Panc1 (cell line): ENCODE data around the gene STX19. TPM values are rescaled to one million over a fixed set of nuclear protein-coding genes. Genes with fewer than 3 reads are reported as not detected.

ENCODE experiments used
- ATAC-seq: fragments of 200-7000 bp; cut with Tn5 transposase; 2 replicates; pipeline ENCODE4 v1.9.1; 2020; ENCODE audit warnings: mild to moderate bottlenecking, moderate library complexity
- BruUV-seq: library from RNA; stranded (reverse); fragments of 400-500 nt; replicated peaks from 2 replicates; lab custom pipeline; 2021; lab: Mats Ljungman, UMichigan
- CTCF ChIA-PET: fragments of 300-600 bp; sonication (Branson Sonifier 250); formaldehyde crosslinking; loops from one replicate; lab custom pipeline; 2022; ENCODE audit warnings: antibody characterized with exemption; lab: Charles Lee
- POLR2A ChIA-PET: fragments of 300-600 bp; sonication (Branson Sonifier 250); formaldehyde crosslinking; loops from one replicate; lab custom pipeline; 2022; ENCODE audit warnings: antibody characterized with exemption; lab: Charles Lee
- DNase-seq: peaks from one replicate; pipeline ENCODE4 v3.0.0-alpha.2; 2010; ENCODE audit warnings: low read depth, low spot score
- H3K27ac ChIP-seq: 2 replicates; pipeline ENCODE4 v1.5.1; 2011; ENCODE audit warnings: mild to moderate bottlenecking, low read length, inconsistent platforms
- H3K27me3 ChIP-seq: fragments of 200-500 bp; sonication (Bioruptor generic); 2 replicates; pipeline ENCODE4 v1.6.0; 2014; ENCODE audit warnings: low read length, inconsistent platforms; ENCODE audit not compliant: control insufficient read depth, insufficient read depth
- H3K36me3 ChIP-seq: fragments of 200-500 bp; sonication (Bioruptor generic); 2 replicates; pipeline ENCODE4 v1.5.1; 2014; ENCODE audit warnings: inconsistent platforms, mild to moderate bottlenecking, low read length, moderate library complexity; ENCODE audit not compliant: control insufficient read depth, insufficient read depth
- H3K4me1 ChIP-seq: 2 replicates; pipeline ENCODE4 v1.5.1; 2011; ENCODE audit warnings: inconsistent platforms, mild to moderate bottlenecking, low read length, moderate library complexity; ENCODE audit not compliant: control insufficient read depth, insufficient read depth
- H3K4me3 ChIP-seq, 2 experiments: 2 replicates each; pipeline ENCODE4 v1.5.1; 2011 to 2012; ENCODE audit warnings: low read depth in 2 of 2, low read length in 2 of 2, mild to moderate bottlenecking in 2 of 2, inconsistent platforms in 1 of 2, moderate library complexity in 1 of 2
- H3K9me3 ChIP-seq: fragments of 200-500 bp; sonication (Bioruptor generic); 2 replicates; pipeline ENCODE4 v1.5.1; 2014; ENCODE audit warnings: low read depth, mild to moderate bottlenecking, inconsistent platforms, low read length, moderate library complexity; ENCODE audit not compliant: control insufficient read depth, insufficient read depth
- POLR2AphosphoS5 ChIP-seq: IDR thresholded peaks from 2 replicates; pipeline ENCODE4 v1.6.1; 2012; ENCODE audit warnings: mild to moderate bottlenecking, low read depth, low read length, moderate library complexity
- TCF7L2 ChIP-seq: IDR thresholded peaks from 2 replicates; pipeline ENCODE4 v1.6.1; 2011; ENCODE audit warnings: mild to moderate bottlenecking, low read depth, low read length, inconsistent platforms
- in situ Hi-C: cut with HindIII; loops from 2 replicates; pipeline ENCODE4 v1.10.0; 2016; ENCODE audit warnings: low sequenced_read_pairs, low pct_unique_long_range_greater_than_20kb
- intact Hi-C: fragments of 100-400 bp; cut with micrococcal nuclease; formaldehyde crosslinking; loops from one replicate; pipeline ENCODE4 v1.10.0; 2022; ENCODE audit not compliant: unreplicated experiment
- total RNA-seq: library from RNA; stranded (reverse); gene quantifications from one replicate; pipeline ENCODE4 v1.2.1, GENCODE V29; 2021; ENCODE audit not compliant: unreplicated experiment
- TF ChIP-seq, protein P1 (sequence below): fragments of 450-650 bp; IDR thresholded peaks from 2 replicates; pipeline ENCODE4 v1.5.1; 2017; ENCODE audit warnings: mild to moderate bottlenecking
- TF ChIP-seq, protein P2 (sequence below), 2 experiments: IDR thresholded peaks; 2 replicates each; pipeline ENCODE4 v1.6.1; 2011 to 2012; ENCODE audit warnings: low read depth in 2 of 2, control low read depth in 1 of 2, low read length in 1 of 2, mild to moderate bottlenecking in 1 of 2, moderate library complexity in 1 of 2; ENCODE audit not compliant: insufficient read depth in 1 of 2

The STX19 gene
- total RNA-seq, 1 experiment from 2014 or later = not detected

DNA sequence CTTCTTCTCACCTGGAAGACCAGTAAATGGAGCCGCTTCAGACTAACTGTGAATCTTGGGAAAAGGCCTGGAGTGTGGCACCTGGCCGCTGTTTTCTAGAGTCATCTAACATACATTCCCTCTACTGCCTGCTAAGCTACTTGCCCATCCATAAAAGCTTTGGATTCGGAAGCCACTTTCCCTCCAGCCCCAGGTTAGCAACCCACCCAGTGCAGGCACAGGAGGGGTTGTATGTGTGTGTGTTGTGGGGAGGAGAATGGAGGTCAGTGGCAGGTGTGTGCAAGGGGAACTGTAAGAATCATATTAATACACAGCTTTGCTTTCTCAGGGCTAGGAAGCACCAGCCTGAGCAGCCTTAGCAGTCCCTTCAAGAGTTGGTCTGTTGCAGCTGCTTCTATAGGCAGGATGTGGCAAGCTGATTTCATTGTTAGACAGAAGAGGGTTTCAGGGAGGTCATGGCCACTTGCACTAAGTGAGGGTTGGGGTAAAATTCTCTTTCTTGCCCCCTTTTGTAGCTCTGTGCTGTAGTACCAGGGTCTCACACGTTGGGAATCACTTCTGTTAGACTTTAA lies 43.4 kb upstream of the STX19 start:
- no peak for ATAC-seq
- ChIA-PET CTCF (no interaction called here), POLR2A (no interaction called here)
- intact Hi-C loops (no loop called here), in situ Hi-C loops (no loop called here)
- Histone ChIP-seq H3K4me1 (no peaks in the 10 kb centered on the region), H3K27ac (no peak overlapping the region), H3K9me3 (no peaks in the 10 kb centered on the region), H3K27me3 (no peaks in the 10 kb centered on the region), H3K36me3 (no peaks in the 10 kb centered on the region), H3K4me3 (no peak overlapping the region)
- BruUV-seq = no TSS peak
- DNase-seq = no peak
- TF ChIP-seq, protein P1, sequence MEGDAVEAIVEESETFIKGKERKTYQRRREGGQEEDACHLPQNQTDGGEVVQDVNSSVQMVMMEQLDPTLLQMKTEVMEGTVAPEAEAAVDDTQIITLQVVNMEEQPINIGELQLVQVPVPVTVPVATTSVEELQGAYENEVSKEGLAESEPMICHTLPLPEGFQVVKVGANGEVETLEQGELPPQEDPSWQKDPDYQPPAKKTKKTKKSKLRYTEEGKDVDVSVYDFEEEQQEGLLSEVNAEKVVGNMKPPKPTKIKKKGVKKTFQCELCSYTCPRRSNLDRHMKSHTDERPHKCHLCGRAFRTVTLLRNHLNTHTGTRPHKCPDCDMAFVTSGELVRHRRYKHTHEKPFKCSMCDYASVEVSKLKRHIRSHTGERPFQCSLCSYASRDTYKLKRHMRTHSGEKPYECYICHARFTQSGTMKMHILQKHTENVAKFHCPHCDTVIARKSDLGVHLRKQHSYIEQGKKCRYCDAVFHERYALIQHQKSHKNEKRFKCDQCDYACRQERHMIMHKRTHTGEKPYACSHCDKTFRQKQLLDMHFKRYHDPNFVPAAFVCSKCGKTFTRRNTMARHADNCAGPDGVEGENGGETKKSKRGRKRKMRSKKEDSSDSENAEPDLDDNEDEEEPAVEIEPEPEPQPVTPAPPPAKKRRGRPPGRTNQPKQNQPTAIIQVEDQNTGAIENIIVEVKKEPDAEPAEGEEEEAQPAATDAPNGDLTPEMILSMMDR = no peak
- TF ChIP-seq, protein P2, sequence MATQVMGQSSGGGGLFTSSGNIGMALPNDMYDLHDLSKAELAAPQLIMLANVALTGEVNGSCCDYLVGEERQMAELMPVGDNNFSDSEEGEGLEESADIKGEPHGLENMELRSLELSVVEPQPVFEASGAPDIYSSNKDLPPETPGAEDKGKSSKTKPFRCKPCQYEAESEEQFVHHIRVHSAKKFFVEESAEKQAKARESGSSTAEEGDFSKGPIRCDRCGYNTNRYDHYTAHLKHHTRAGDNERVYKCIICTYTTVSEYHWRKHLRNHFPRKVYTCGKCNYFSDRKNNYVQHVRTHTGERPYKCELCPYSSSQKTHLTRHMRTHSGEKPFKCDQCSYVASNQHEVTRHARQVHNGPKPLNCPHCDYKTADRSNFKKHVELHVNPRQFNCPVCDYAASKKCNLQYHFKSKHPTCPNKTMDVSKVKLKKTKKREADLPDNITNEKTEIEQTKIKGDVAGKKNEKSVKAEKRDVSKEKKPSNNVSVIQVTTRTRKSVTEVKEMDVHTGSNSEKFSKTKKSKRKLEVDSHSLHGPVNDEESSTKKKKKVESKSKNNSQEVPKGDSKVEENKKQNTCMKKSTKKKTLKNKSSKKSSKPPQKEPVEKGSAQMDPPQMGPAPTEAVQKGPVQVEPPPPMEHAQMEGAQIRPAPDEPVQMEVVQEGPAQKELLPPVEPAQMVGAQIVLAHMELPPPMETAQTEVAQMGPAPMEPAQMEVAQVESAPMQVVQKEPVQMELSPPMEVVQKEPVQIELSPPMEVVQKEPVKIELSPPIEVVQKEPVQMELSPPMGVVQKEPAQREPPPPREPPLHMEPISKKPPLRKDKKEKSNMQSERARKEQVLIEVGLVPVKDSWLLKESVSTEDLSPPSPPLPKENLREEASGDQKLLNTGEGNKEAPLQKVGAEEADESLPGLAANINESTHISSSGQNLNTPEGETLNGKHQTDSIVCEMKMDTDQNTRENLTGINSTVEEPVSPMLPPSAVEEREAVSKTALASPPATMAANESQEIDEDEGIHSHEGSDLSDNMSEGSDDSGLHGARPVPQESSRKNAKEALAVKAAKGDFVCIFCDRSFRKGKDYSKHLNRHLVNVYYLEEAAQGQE (IDR thresholded peaks at IDR 0.05; ENCODE audit: insufficient read depth in 1 of 2, low read depth in 2 of 2, low read length in 1 of 2) = no peak
- no peak for TF ChIP-seq TCF7L2
- TF ChIP-seq POLR2AphosphoS5 = no peak

DNA sequence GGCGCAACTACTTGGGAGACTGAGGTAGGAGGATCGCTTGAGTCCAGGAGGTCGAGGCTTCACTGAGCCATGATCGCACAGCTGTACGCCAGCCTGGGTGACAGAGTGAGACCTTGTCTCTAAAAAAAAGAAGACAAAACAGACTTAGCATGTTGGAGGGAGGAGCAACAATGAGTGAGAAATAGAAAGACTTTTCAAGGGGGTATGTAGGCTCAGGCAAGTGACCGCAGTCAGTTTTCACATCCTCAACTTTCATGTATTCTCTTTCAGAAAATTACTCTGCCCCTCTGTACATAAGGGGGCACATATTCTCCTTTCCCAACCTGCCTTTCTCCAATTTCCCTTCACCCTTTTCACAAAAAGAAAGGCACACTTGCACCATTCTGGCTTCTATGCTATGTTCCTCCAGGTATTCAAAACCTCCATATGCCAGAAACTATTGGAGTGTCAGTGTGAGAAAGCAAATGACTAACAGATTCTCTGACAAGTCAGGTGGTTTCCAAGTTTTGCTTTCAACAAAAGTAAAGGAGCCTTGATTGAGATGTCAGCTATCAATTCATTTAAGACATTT lies 42.0 kb upstream of the STX19 start:
- ATAC-seq (no peak), DNase-seq (no peak)
- Histone ChIP-seq H3K4me1 (no peaks in the 10 kb centered on the region), H3K9me3 (no peaks in the 10 kb centered on the region), H3K36me3 (no peaks in the 10 kb centered on the region), H3K27ac (no peak overlapping the region), H3K27me3 (no peaks in the 10 kb centered on the region), H3K4me3 (no peak overlapping the region)
- ChIA-PET CTCF (no interaction called here), POLR2A (no interaction called here)
- no TSS peak for BruUV-seq
- intact Hi-C loops (no loop called here), in situ Hi-C loops (no loop called here)
- TF ChIP-seq TCF7L2 (no peak), POLR2AphosphoS5 (no peak)

DNA sequence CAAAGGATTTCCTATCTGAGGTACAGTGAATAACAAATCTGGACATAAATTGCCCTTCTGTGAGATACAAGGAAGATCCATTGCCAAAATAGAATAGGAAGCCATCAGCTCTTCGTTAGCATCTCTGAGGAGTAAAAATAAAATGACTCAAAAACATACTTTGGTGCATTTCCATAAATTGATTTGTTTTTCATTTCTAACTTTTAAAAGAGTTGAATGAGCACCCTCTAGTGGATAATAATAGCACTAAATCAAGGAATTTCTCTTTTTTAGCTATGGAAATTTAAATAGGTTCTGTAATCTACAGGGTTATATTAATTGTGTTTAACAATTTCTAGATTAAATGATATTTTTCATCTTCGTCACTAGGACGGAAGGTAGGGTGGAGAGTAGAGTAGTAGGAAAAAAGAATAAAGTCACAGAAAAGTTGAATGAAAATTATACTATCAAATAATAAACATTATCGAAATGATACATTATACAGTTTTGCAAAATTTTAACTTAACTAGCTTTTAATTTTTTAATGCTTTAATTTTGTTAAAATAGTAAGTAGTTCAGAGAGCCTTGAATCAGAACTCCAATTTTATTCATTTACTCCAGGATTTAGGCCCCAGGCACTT lies 40.9 kb upstream of the STX19 start:
- in situ Hi-C loops (no loop called here), intact Hi-C loops (loop anchor here (2.0 kb wide), 1 partner anchor 65 kb away; no protein-coding TSS in a partner anchor)
- ChIA-PET POLR2A (interaction anchor here (0.6 to 0.9 kb wide), 3 partner anchors 65 to 164 kb away, joined by 3 to 5 read pairs (median 3); partner anchors contain the start of gene ARL13B), CTCF (interaction anchor here (0.6 to 0.8 kb wide), 2 partner anchors 32 to 66 kb away, joined by 3 to 5 read pairs; no protein-coding TSS in a partner anchor)
- BruUV-seq = no TSS peak
- Histone ChIP-seq H3K27ac (no peak overlapping the region), H3K4me3 (no peak overlapping the region), H3K27me3 (no peaks in the 10 kb centered on the region), H3K4me1 (peaks cover 4% of the 10 kb centered on the region), H3K9me3 (no peaks in the 10 kb centered on the region), H3K36me3 (no peaks in the 10 kb centered on the region)
- ATAC-seq (no peak), DNase-seq (no peak)
- TF ChIP-seq, protein P2 (IDR thresholded peaks at IDR 0.05; ENCODE audit: insufficient read depth in 1 of 2, low read depth in 2 of 2, low read length in 1 of 2) = no peak
- TF ChIP-seq, protein P1 = peak; percentile 70; the same call in 1 of the 2 replicates
